ENCODE results near the gene SLC9A9.

- no peak for TF ChIP-seq CTCF (IDR thresholded peaks at IDR 0.05)
- TF ChIP-seq EZH2 (IDR thresholded peaks at IDR 0.05) = no peak
Observed at GRCh38 chr3:143658116-143658515, 190.2 kb downstream of the SLC9A9 start.

Data from neural progenitor cell (in vitro differentiated cells).